ENCODE data around the gene RABL6. TPM values are rescaled to one million over a fixed set of nuclear protein-coding genes. Genes with fewer than 3 reads are reported as not detected.
A peak's percentile ranks its signal among the peaks of the same experiment; 100 is the strongest.

Gene RABL6
- total and polyA plus RNA-seq, 2 experiments from 2014 or later: 101 to 153 TPM

- H3K27ac ChIP-seq: peak overlapping the region; percentile 88
- no peak for TF ChIP-seq CTCF (IDR thresholded peaks at IDR 0.05; ENCODE audit: low read depth, low read length)
- peak overlapping the region; percentile 62 for H3K4me3 ChIP-seq
- peaks cover 5% of the 10 kb centered on the region for H3K4me1 ChIP-seq (ENCODE audit: low read depth)
- DNase-seq (ENCODE audit: low read depth in 1 of 2, low spot score in 1 of 2): no peak
- peaks cover 9% of the 10 kb centered on the region for H3K36me3 ChIP-seq
- no peaks in the 10 kb centered on the region for H3K9me3 ChIP-seq (ENCODE audit: low read depth)
- no peaks in the 10 kb centered on the region for H3K27me3 ChIP-seq
These were observed 42.5 kb downstream of the RABL6 start for GRCh38 chr9:136849960-136850865.

- no peaks in the 10 kb centered on the region for H3K27me3 ChIP-seq
- no peak for TF ChIP-seq CTCF (IDR thresholded peaks at IDR 0.05; ENCODE audit: low read depth, low read length)
- peak overlapping the region; percentile 88 for H3K27ac ChIP-seq
- peaks cover 9% of the 10 kb centered on the region for H3K36me3 ChIP-seq
- DNase-seq (ENCODE audit: low read depth in 1 of 2, low spot score in 1 of 2): no peak
- H3K4me1 ChIP-seq (ENCODE audit: low read depth): peaks cover 5% of the 10 kb centered on the region
- no peaks in the 10 kb centered on the region for H3K9me3 ChIP-seq (ENCODE audit: low read depth)
- H3K4me3 ChIP-seq: no peak overlapping the region
These were observed 43.4 kb downstream of the RABL6 start for GRCh38 chr9:136850866-136851775.

- peaks cover 5% of the 10 kb centered on the region for H3K4me1 ChIP-seq (ENCODE audit: low read depth)
- no peaks in the 10 kb centered on the region for H3K27me3 ChIP-seq
- peak within 1 kb of the TSS; percentile 53 for H3K27ac ChIP-seq
- no peak for DNase-seq (ENCODE audit: low read depth in 1 of 2, low spot score in 1 of 2)
- peaks cover 9% of the 10 kb centered on the region for H3K36me3 ChIP-seq
- no peak within 1 kb of the TSS for H3K4me3 ChIP-seq
- H3K9me3 ChIP-seq (ENCODE audit: low read depth): no peaks in the 10 kb centered on the region
- no peak for TF ChIP-seq CTCF (IDR thresholded peaks at IDR 0.05; ENCODE audit: low read depth, low read length)
These were observed 44.4 kb downstream of the RABL6 start, which contains the start of gene MAMDC4 for GRCh38 chr9:136851941-136852663. Gene MAMDC4, plus strand, starts transcription at chr9:136852346. Its CDS starts 71 bp downstream, at chr9:136852417.

GRCh38 chr9:136852664-136853595, 45.2 kb downstream of the RABL6 start:
- DNase-seq (ENCODE audit: low read depth in 1 of 2, low spot score in 1 of 2): no peak
- no peak for TF ChIP-seq CTCF (IDR thresholded peaks at IDR 0.05; ENCODE audit: low read depth, low read length)
- peaks cover 5% of the 10 kb centered on the region for H3K4me1 ChIP-seq (ENCODE audit: low read depth)
- no peaks in the 10 kb centered on the region for H3K27me3 ChIP-seq
- H3K36me3 ChIP-seq: peaks cover 9% of the 10 kb centered on the region
- no peak overlapping the region for H3K27ac ChIP-seq
- H3K4me3 ChIP-seq: no peak overlapping the region
- no peaks in the 10 kb centered on the region for H3K9me3 ChIP-seq (ENCODE audit: low read depth)
